Measurements from ENCODE around the gene PRKAA1. TPM values are rescaled to one million over a fixed set of nuclear protein-coding genes. Genes with fewer than 3 reads are reported as not detected.

The PRKAA1 gene
- polyA plus RNA-seq, 1 of the 3 experiments (the other 2 are of a cell fraction), result 23.2 TPM

GRCh38 chr5:40829748-40830533, 31.8 kb upstream of the PRKAA1 start:
- Histone ChIP-seq H3K79me2 (ENCODE audit: insufficient read depth) (peaks cover 67% of the 10 kb centered on the region), H3F3A (replicated peaks; ENCODE audit: insufficient read depth) (peaks cover 82% of the 10 kb centered on the region), H3K4me3 (ENCODE audit: low read depth in 2 of 2, low read length in 1 of 2) (no peak overlapping the region), H3K9ac (no peak overlapping the region), H3K4me1 (ENCODE audit: control insufficient read depth in 1 of 2, insufficient read depth in 2 of 2, low read depth in 1 of 2, low read length in 1 of 2) (peaks cover 13 to 17% of the 10 kb centered on the region in 2 experiments; a peak in 3 of 4 replicates), H3K4me2 (0 out of 2 replicates have a peak overlapping the region, but pooled peaks have one; percentile 11), H3K9me2 (no peaks in the 10 kb centered on the region), H3K9me3 (no peaks in the 10 kb centered on the region), H3K27ac (ENCODE audit: low read depth in 2 of 2, low read length in 1 of 2) (no peak overlapping the region), H4K20me1 (ENCODE audit: insufficient read depth) (peaks cover 86% of the 10 kb centered on the region), H2AFZ (ENCODE audit: low read depth) (no peak overlapping the region), H3K36me3 (replicated peaks in 1 of 2; ENCODE audit: control insufficient read depth in 1 of 2, insufficient read depth in 2 of 2, low read length in 1 of 2) (peaks cover 75 to 79% of the 10 kb centered on the region in 2 experiments), H3K27me3 (ENCODE audit: insufficient read depth) (no peaks in the 10 kb centered on the region)
- ChIA-PET CTCF (interaction anchor here (0.5 kb wide), 1 partner anchor 14 kb away, joined by 3 read pairs; no protein-coding TSS in a partner anchor), POLR2A (interaction anchor here (0.9 to 1.6 kb wide), 3 partner anchors 22 to 32 kb away, joined by 3 to 6 read pairs (median 3); partner anchors contain the start of gene PRKAA1)
- DNase-seq, result no peak
- WGBS (ENCODE audit: low lambda C conversion rate), result 93% methylated on average over 13 of the region's 13 CpGs
- TF ChIP-seq TAF1 (IDR thresholded peaks at IDR 0.05; ENCODE audit: borderline replicate concordance, low read depth, low read length) (no peak), EZH2phosphoT487 (IDR thresholded peaks at IDR 0.05; ENCODE audit: borderline replicate concordance, low read depth) (no peak), MXI1 (IDR thresholded peaks at IDR 0.05; ENCODE audit: low read depth, low read length) (no peak), ELF1 (IDR thresholded peaks at IDR 0.05) (no peak), RFX5 (IDR thresholded peaks at IDR 0.05; ENCODE audit: low read length) (no peak), SIN3A (IDR thresholded peaks at IDR 0.05; ENCODE audit: borderline replicate concordance, low read depth, low read length) (no peak), REST (IDR thresholded peaks at IDR 0.05; ENCODE audit: low read depth, low read length) (no peak)

GRCh38 chr5:40828690-40829661, 30.8 kb upstream of the PRKAA1 start:
- H3K4me2 ChIP-seq, result no peak overlapping the region
- H3F3A ChIP-seq (replicated peaks; ENCODE audit: insufficient read depth), result peaks cover 91% of the 10 kb centered on the region
- H3K27me3 ChIP-seq (ENCODE audit: insufficient read depth), result no peaks in the 10 kb centered on the region
- DNase-seq, result no peak
- peak overlapping the region in 1 of 2 experiments; percentile 16; a peak in 1 of 4 replicates for H3K27ac ChIP-seq (ENCODE audit: low read depth in 2 of 2, low read length in 1 of 2)
- TF ChIP-seq GABPA (IDR thresholded peaks at IDR 0.05; ENCODE audit: low read depth) (no peak), POLR2AphosphoS5 (IDR thresholded peaks at IDR 0.05; ENCODE audit: low read depth, low read length) (peak; percentile 51)
- H4K20me1 ChIP-seq (ENCODE audit: insufficient read depth), result peaks cover 85% of the 10 kb centered on the region
- CTCF ChIA-PET, result no interaction called here
- peaks cover 71 to 76% of the 10 kb centered on the region in 2 experiments for H3K36me3 ChIP-seq (replicated peaks in 1 of 2; ENCODE audit: control insufficient read depth in 1 of 2, insufficient read depth in 2 of 2, low read length in 1 of 2)
- 82% methylated on average over 3 of the region's 3 CpGs for WGBS (ENCODE audit: low lambda C conversion rate)
- no peak overlapping the region for H3K4me3 ChIP-seq (ENCODE audit: low read depth in 2 of 2, low read length in 1 of 2)
- H3K9me3 ChIP-seq, result no peaks in the 10 kb centered on the region
- POLR2A ChIA-PET, result interaction anchor here (0.9 to 1.6 kb wide), 3 partner anchors 21 to 31 kb away, joined by 3 to 6 read pairs (median 3); partner anchors contain the start of gene PRKAA1
- no peaks in the 10 kb centered on the region for H3K9me2 ChIP-seq
- H3K79me2 ChIP-seq (ENCODE audit: insufficient read depth), result peaks cover 57% of the 10 kb centered on the region
- H2AFZ ChIP-seq (ENCODE audit: low read depth), result no peak overlapping the region
- peaks cover 13 to 17% of the 10 kb centered on the region in 2 experiments; a peak in 3 of 4 replicates for H3K4me1 ChIP-seq (ENCODE audit: control insufficient read depth in 1 of 2, insufficient read depth in 2 of 2, low read depth in 1 of 2, low read length in 1 of 2)
- H3K9ac ChIP-seq, result no peak overlapping the region
